Dedifferentiated amniotic fluid mesenchymal stem cell (primary cell): ENCODE measurements around the gene TNRC6C.
"Not testable (repeated sequence)": the region's sequence is repeated elsewhere in the genome, so short reads cannot be mapped to it uniquely, and the experiment has no call there.

Source experiments
- DNase-seq: peaks from one replicate; pipeline ENCODE4 v3.0.0-alpha.2; 2016; ENCODE audit errors: extremely low spot score

TNRC6C gene

GRCh38 chr17:78137392-78138203, 179.1 kb downstream of the TNRC6C start:
- DNase-seq: no peak

GRCh38 chr17:78138204-78139060, 179.9 kb downstream of the TNRC6C start:
- DNase-seq: no peak

GRCh38 chr17:78139861-78140168, 181.3 kb downstream of the TNRC6C start:
- not testable (repeated sequence) for DNase-seq

GRCh38 chr17:78140169-78141051, 181.9 kb downstream of the TNRC6C start:
- no peak for DNase-seq

- DNase-seq: no peak
These were observed 183.1 kb downstream of the TNRC6C start for GRCh38 chr17:78141437-78142118.

GRCh38 chr17:78142119-78142861, 183.8 kb downstream of the TNRC6C start:
- no peak for DNase-seq

GRCh38 chr17:78143214-78144146, 185.0 kb downstream of the TNRC6C start:
- DNase-seq: no peak

- DNase-seq: no peak
These were observed 185.7 kb downstream of the TNRC6C start for GRCh38 chr17:78144147-78144719.

GRCh38 chr17:78144736-78145641, 186.5 kb downstream of the TNRC6C start:
- DNase-seq: no peak

- no peak for DNase-seq
These were observed 188.0 kb downstream of the TNRC6C start for GRCh38 chr17:78146471-78146869.

GRCh38 chr17:78146881-78147280, 188.4 kb downstream of the TNRC6C start:
- DNase-seq: no peak

- no peak for DNase-seq
These were observed 189.0 kb downstream of the TNRC6C start for GRCh38 chr17:78147315-78147998.

- DNase-seq: no peak
These were observed 189.9 kb downstream of the TNRC6C start for GRCh38 chr17:78148286-78149016.

GRCh38 chr17:78151514-78152008, 193.1 kb downstream of the TNRC6C start:
- DNase-seq: no peak

- no peak for DNase-seq
These were observed 196.7 kb downstream of the TNRC6C start for GRCh38 chr17:78154903-78155811.
